HEK293T (cell line): Measurements from ENCODE around the gene PCDHA6.

Source experiments
- ARNT ChIP-seq: fragments of 450-650 bp; IDR thresholded peaks from 2 replicates; pipeline ENCODE4 v1.6.1; 2017; ENCODE audit warnings: mild to moderate bottlenecking
- FOXA1 ChIP-seq: fragments of 450-650 bp; IDR thresholded peaks from 2 replicates; pipeline ENCODE4 v1.6.1; 2016; ENCODE audit warnings: mild to moderate bottlenecking
- FOXK2 ChIP-seq: fragments of 450-650 bp; IDR thresholded peaks from 2 replicates; pipeline ENCODE4 v1.6.1; 2016; ENCODE audit warnings: mild to moderate bottlenecking
- FOXM1 ChIP-seq: fragments of 450-650 bp; IDR thresholded peaks from 2 replicates; pipeline ENCODE4 v1.6.1; 2017; ENCODE audit warnings: mild to moderate bottlenecking, borderline replicate concordance
- SP1 ChIP-seq: fragments of 450-650 bp; IDR thresholded peaks from 2 replicates; pipeline ENCODE4 v1.6.1; 2017
- SUZ12 ChIP-seq: fragments of 450-650 bp; IDR thresholded peaks from 2 replicates; pipeline ENCODE4 v1.6.1; 2016; ENCODE audit warnings: mild to moderate bottlenecking
- TARDBP ChIP-seq: fragments of 450-650 bp; IDR thresholded peaks from 2 replicates; pipeline ENCODE4 v1.6.1; 2016

GRCh38 chr5:140862441-140863295 lies 34.9 kb downstream of the PCDHA6 start:
- TF ChIP-seq ARNT = no peak
- TF ChIP-seq SP1 = no peak
- TF ChIP-seq SUZ12 = no peak
- no peak for TF ChIP-seq FOXM1
- no peak for TF ChIP-seq TARDBP
- no peak for TF ChIP-seq FOXA1
- no peak for TF ChIP-seq FOXK2
